ENCODE measurements around the gene FRMD8.

- TF ChIP-seq EZH2 (IDR thresholded peaks at IDR 0.05; ENCODE audit: insufficient read depth, poor library complexity, severe bottlenecking) (no peak), EZH2phosphoT487 (IDR thresholded peaks at IDR 0.05; ENCODE audit: insufficient read depth, low read depth) (no peak)
Observed at GRCh38 chr11:65384301-65384889, 2.0 kb upstream of the FRMD8 start.
